Right lobe of liver (tissue), 4 donors: Measurements from ENCODE around the gene MYO1C.

Experiments
- POLR2A ChIP-seq: fragments of 450-650 bp; IDR thresholded peaks from one replicate; pipeline ENCODE4 v1.6.1; 2017; ENCODE audit warnings: antibody characterized with exemption, mild to moderate bottlenecking
- TF ChIP-seq, protein P1 (sequence below), 4 donors: fragments of 200-600 bp in 3 of 4; fragments of 450-650 bp in 1 of 4; IDR thresholded peaks; one replicate each; pipeline versions ENCODE4 v1.5.1 to v1.8.0; 2016 to 2022; ENCODE audit warnings: antibody characterized with exemption in 4 of 4, mild to moderate bottlenecking in 2 of 4
- donor health status: DM: no; HTN: no; CAD: no.
- donor health status: DM: no; HTN: no; CAD: no.
- donor health status: DM: no; HTN: yes; CAD: no.

- TF ChIP-seq POLR2A: no peak
- TF ChIP-seq, protein P1, sequence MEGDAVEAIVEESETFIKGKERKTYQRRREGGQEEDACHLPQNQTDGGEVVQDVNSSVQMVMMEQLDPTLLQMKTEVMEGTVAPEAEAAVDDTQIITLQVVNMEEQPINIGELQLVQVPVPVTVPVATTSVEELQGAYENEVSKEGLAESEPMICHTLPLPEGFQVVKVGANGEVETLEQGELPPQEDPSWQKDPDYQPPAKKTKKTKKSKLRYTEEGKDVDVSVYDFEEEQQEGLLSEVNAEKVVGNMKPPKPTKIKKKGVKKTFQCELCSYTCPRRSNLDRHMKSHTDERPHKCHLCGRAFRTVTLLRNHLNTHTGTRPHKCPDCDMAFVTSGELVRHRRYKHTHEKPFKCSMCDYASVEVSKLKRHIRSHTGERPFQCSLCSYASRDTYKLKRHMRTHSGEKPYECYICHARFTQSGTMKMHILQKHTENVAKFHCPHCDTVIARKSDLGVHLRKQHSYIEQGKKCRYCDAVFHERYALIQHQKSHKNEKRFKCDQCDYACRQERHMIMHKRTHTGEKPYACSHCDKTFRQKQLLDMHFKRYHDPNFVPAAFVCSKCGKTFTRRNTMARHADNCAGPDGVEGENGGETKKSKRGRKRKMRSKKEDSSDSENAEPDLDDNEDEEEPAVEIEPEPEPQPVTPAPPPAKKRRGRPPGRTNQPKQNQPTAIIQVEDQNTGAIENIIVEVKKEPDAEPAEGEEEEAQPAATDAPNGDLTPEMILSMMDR (IDR thresholded peaks at IDR 0.05): no peak
These were observed at the start of gene MYO1C for GRCh38 chr17:1492249-1493206.
